ENCODE data around the gene SMO.

DNA sequence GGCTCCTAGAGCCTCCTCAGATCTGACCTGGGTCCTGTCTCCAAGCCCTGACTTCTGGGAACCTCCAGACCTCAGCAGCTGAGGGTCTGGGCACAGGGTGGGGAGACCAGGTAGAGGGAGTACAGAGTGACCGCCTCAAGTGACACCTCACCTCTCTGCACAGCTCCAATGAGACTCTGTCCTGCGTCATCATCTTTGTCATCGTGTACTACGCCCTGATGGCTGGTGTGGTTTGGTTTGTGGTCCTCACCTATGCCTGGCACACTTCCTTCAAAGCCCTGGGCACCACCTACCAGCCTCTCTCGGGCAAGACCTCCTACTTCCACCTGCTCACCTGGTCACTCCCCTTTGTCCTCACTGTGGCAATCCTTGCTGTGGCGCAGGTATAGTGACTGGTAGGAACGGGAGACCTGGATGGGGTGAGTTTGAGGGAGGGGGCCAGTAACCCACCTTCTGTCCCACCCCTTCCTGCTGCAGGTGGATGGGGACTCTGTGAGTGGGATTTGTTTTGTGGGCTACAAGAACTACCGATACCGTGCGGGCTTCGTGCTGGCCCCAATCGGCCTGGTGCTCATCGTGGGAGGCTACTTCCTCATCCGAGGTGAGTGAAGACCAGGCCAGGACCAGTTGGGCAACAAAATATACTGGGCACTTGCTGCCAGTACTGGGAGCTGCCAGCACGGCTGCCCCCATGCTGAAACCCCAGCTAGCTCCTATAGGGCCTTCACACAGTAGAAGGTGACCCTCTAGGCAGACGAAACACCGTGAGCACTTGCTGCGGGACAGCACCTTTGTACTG is 17.8 kb downstream of the SMO start:
- TF ChIP-seq, protein P1, sequence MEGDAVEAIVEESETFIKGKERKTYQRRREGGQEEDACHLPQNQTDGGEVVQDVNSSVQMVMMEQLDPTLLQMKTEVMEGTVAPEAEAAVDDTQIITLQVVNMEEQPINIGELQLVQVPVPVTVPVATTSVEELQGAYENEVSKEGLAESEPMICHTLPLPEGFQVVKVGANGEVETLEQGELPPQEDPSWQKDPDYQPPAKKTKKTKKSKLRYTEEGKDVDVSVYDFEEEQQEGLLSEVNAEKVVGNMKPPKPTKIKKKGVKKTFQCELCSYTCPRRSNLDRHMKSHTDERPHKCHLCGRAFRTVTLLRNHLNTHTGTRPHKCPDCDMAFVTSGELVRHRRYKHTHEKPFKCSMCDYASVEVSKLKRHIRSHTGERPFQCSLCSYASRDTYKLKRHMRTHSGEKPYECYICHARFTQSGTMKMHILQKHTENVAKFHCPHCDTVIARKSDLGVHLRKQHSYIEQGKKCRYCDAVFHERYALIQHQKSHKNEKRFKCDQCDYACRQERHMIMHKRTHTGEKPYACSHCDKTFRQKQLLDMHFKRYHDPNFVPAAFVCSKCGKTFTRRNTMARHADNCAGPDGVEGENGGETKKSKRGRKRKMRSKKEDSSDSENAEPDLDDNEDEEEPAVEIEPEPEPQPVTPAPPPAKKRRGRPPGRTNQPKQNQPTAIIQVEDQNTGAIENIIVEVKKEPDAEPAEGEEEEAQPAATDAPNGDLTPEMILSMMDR (IDR thresholded peaks at IDR 0.05): no peak
- TF ChIP-seq POLR2AphosphoS5 (IDR thresholded peaks at IDR 0.05) (no peak), POLR2A (IDR thresholded peaks at IDR 0.05) (no peak), EP300 (IDR thresholded peaks at IDR 0.05) (no peak)
